B cell (primary cell): Measurements from ENCODE around the gene FSTL5. TPM values are rescaled to one million over a fixed set of nuclear protein-coding genes. Genes with fewer than 3 reads are reported as not detected.

Experiments used
- ATAC-seq: fragments of 200-7000 bp; cut with Tn5 transposase; one replicate; pipeline ENCODE4 v1.10.0; 2021; ENCODE audit warnings: low read depth, mild to moderate bottlenecking, moderate number of reproducible peaks, moderate library complexity
- CTCF ChIA-PET: fragments of 350-600 bp; sonication (Branson Sonifier 250); formaldehyde crosslinking; loops from one replicate; lab custom pipeline; 2021; ENCODE audit warnings: antibody characterized with exemption, inconsistent platforms; lab: Charles Lee
- POLR2A ChIA-PET: fragments of 350-600 bp; sonication (Branson Sonifier 250); formaldehyde crosslinking; loops from one replicate; lab custom pipeline; 2021; ENCODE audit warnings: antibody characterized with exemption; lab: Charles Lee
- DNase-seq: peaks from one replicate; pipeline ENCODE4 v3.0.0; 2013
- H2AFZ ChIP-seq: 2 replicates; pipeline ENCODE4 v1.6.1; 2012; ENCODE audit warnings: mild to moderate bottlenecking, low read depth, low read length; ENCODE audit not compliant: insufficient read depth, poor library complexity, severe bottlenecking
- H3K27ac ChIP-seq, 2 donors: 1 replicate in 1 of 2; 2 replicates in 1 of 2; pipeline ENCODE4 v1.5.1; 2012 to 2013; ENCODE audit warnings: low read length in 2 of 2, mild to moderate bottlenecking in 2 of 2, moderate library complexity in 1 of 2
- H3K27me3 ChIP-seq, 4 experiments: fragments of 200-600 bp in 1 of 4; sonication (generic) in 1 of 4; replicated peaks in 1 of 4; 1 replicate in 2 of 4; 2 replicates in 2 of 4; pipeline versions ENCODE4 v1.6.1 to v1.7.0; 2013 to 2016; ENCODE audit warnings: low read length in 3 of 4, mild to moderate bottlenecking in 2 of 4, mixed read lengths in 1 of 4, moderate library complexity in 1 of 4; ENCODE audit not compliant: insufficient read depth in 4 of 4, control insufficient read depth in 3 of 4; ENCODE audit errors: control extremely low read depth in 1 of 4
- H3K36me3 ChIP-seq, 2 experiments: replicated peaks in 1 of 2; 1 replicate in 1 of 2; 2 replicates in 1 of 2; pipeline versions ENCODE4 v1.6.1 to v1.7.1; 2013; ENCODE audit warnings: low read length in 1 of 2; ENCODE audit not compliant: insufficient read depth in 2 of 2, control insufficient read depth in 1 of 2; ENCODE audit errors: control extremely low read depth in 1 of 2, extremely low read depth in 1 of 2
- H3K4me1 ChIP-seq, 2 donors: fragments of 200-600 bp in 1 of 2; sonication (generic) in 1 of 2; 1 replicate in 1 of 2; 2 replicates in 1 of 2; pipeline versions ENCODE4 v1.5.1 to v1.6.1; 2013 to 2017; ENCODE audit warnings: low read length in 2 of 2; ENCODE audit not compliant: control insufficient read depth in 2 of 2, insufficient read depth in 2 of 2
- H3K4me2 ChIP-seq: replicated peaks from 2 replicates; pipeline ENCODE3; 2012; ENCODE audit warnings: mild to moderate bottlenecking, low read depth, low read length; ENCODE audit not compliant: poor library complexity, severe bottlenecking
- H3K4me3 ChIP-seq, 5 experiments: fragments of 200-600 bp in 1 of 5; sonication (generic) in 1 of 5; 1 replicate in 3 of 5; 2 replicates in 2 of 5; pipeline versions ENCODE4 v1.5.1 to v1.7.0; 2011 to 2016; ENCODE audit warnings: low read length in 4 of 5, mild to moderate bottlenecking in 4 of 5, low read depth in 2 of 5, control low read depth in 1 of 5, moderate library complexity in 1 of 5; ENCODE audit not compliant: insufficient read depth in 1 of 5; ENCODE audit errors: control extremely low read depth in 1 of 5, extremely low read depth in 1 of 5
- H3K79me2 ChIP-seq: fragments of 200-600 bp; sonication (generic); one replicate; pipeline ENCODE4 v1.6.0; 2016; ENCODE audit warnings: low read length; ENCODE audit not compliant: control insufficient read depth, insufficient read depth
- H3K9ac ChIP-seq: fragments of 200-600 bp; sonication (generic); 2 replicates; pipeline ENCODE4 v1.6.1; 2017; ENCODE audit warnings: mild to moderate bottlenecking, low read length, moderate library complexity
- H3K9me3 ChIP-seq, 3 donors: one replicate each; pipeline versions ENCODE4 v1.6.1 to v1.7.1; 2013; ENCODE audit warnings: low read length in 2 of 3; ENCODE audit not compliant: control insufficient read depth in 2 of 3, insufficient read depth in 1 of 3; ENCODE audit errors: control extremely low read depth in 1 of 3
- H4K20me1 ChIP-seq: 2 replicates; pipeline ENCODE4 v1.6.0; 2012; ENCODE audit warnings: mild to moderate bottlenecking, low read length; ENCODE audit not compliant: insufficient read depth, control insufficient read depth, poor library complexity, severe bottlenecking
- H3K27ac Mint-ChIP-seq: one replicate; pipeline ENCODE4 v1.8.0; 2021; ENCODE audit warnings: mixed read lengths
- H3K27me3 Mint-ChIP-seq: one replicate; pipeline ENCODE4 v1.8.0; 2021; ENCODE audit warnings: mixed read lengths
- H3K4me1 Mint-ChIP-seq: one replicate; pipeline ENCODE4 v1.8.0; 2021; ENCODE audit warnings: mixed read lengths
- H3K4me3 Mint-ChIP-seq: one replicate; pipeline ENCODE4 v1.8.0; 2021; ENCODE audit warnings: mixed read lengths
- H3K9me3 Mint-ChIP-seq: one replicate; pipeline ENCODE4 v1.8.0; 2022; ENCODE audit warnings: mixed read lengths; ENCODE audit not compliant: insufficient read depth
- CTCF ChIP-seq: fragments of 200-600 bp; IDR thresholded peaks from one replicate; pipeline ENCODE4 v1.8.0; 2022; ENCODE audit warnings: antibody characterized with exemption, mild to moderate bottlenecking
- EZH2 ChIP-seq: IDR thresholded peaks from 2 replicates; pipeline ENCODE4 v1.6.1; 2012; ENCODE audit warnings: borderline replicate concordance, low read depth, mild to moderate bottlenecking, moderate library complexity, low read length; ENCODE audit not compliant: insufficient read depth, poor library complexity, severe bottlenecking
- whole genome bisulfite sequencing: methylation state at CpG from one replicate; pipeline ENCODE4 v1.1.5; 2013; ENCODE audit warnings: missing lambda C conversion rate; ENCODE audit not compliant: insufficient coverage; 5-methylcytosine and 5-hydroxymethylcytosine counted together
- intact Hi-C: fragments of 100-400 bp; cut with micrococcal nuclease; formaldehyde crosslinking; loops from one replicate; pipeline ENCODE4 v1.10.0; 2022
- polyA plus RNA-seq: library from polyadenylated mRNA; depleted of rRNA; stranded (reverse); fragments of >200 nt; gene quantifications from 2 replicates; pipeline ENCODE4 v1.2.3, GENCODE V29; 2012
- total RNA-seq, 2 donors: library from RNA; stranded (reverse); fragments of 120-200 nt in 1 of 2; gene quantifications; 1 replicate in 1 of 2; 2 replicates in 1 of 2; pipeline versions ENCODE4 v1.2.3 to v1.2.4, GENCODE V29; 2013 to 2022

The FSTL5 gene
- total and polyA plus RNA-seq, 2 donors (not counting 1 experiment from before 2014, with no cell fraction given) = not detected

GRCh38 chr4:162126729-162127128, 37.1 kb downstream of the FSTL5 start:
- ChIA-PET CTCF (no interaction called here), POLR2A (no interaction called here)
- Mint-ChIP-seq H3K4me1 (no peaks in the 10 kb centered on the region), H3K27ac (no peak overlapping the region), H3K4me3 (no peak overlapping the region), H3K9me3 (no peaks in the 10 kb centered on the region), H3K27me3 (no peaks in the 10 kb centered on the region)
- WGBS = 0% methylated on average over 1 of the region's 3 CpGs
- Histone ChIP-seq H3K27ac (no peak overlapping the region), H3K79me2 (no peaks in the 10 kb centered on the region), H3K36me3 (no peaks in the 10 kb centered on the region), H3K4me1 (no peaks in the 10 kb centered on the region), H4K20me1 (no peaks in the 10 kb centered on the region), H3K9me3 (no peaks in the 10 kb centered on the region), H3K4me2 (no peak overlapping the region), H2AFZ (no peak overlapping the region), H3K9ac (no peak overlapping the region), H3K27me3 (no peaks in the 10 kb centered on the region), H3K4me3 (no peak overlapping the region)
- no peak for DNase-seq
- ATAC-seq = no peak
- TF ChIP-seq CTCF = no peak
- no peak for TF ChIP-seq EZH2
- intact Hi-C loops = no loop called here

GRCh38 chr4:162117051-162117450, 46.7 kb downstream of the FSTL5 start:
- ATAC-seq = no peak
- no peaks in the 10 kb centered on the region for H3K27me3 ChIP-seq
- ChIA-PET CTCF (no interaction called here), POLR2A (no interaction called here)
- DNase-seq = no peak
- TF ChIP-seq CTCF (no peak), EZH2 (no peak)
- intact Hi-C loops = no loop called here
- no peak overlapping the region for H3K4me3 Mint-ChIP-seq
- H3K4me1 ChIP-seq = no peaks in the 10 kb centered on the region
- no peaks in the 10 kb centered on the region for H3K36me3 ChIP-seq
- no peak overlapping the region for H3K9ac ChIP-seq
- no peaks in the 10 kb centered on the region for H3K79me2 ChIP-seq
- H3K4me2 ChIP-seq = no peak overlapping the region
- H3K9me3 ChIP-seq = peaks cover 0 to 4% (median 0%) of the 10 kb centered on the region in 3 donors
- H2AFZ ChIP-seq = no peak overlapping the region
- no peak overlapping the region for H3K27ac Mint-ChIP-seq
- no CpG with 5 or more reads among the region's 2 CpGs for WGBS
- no peaks in the 10 kb centered on the region for H3K9me3 Mint-ChIP-seq
- no peaks in the 10 kb centered on the region for H4K20me1 ChIP-seq
- H3K27me3 Mint-ChIP-seq = no peaks in the 10 kb centered on the region
- no peaks in the 10 kb centered on the region for H3K4me1 Mint-ChIP-seq
- H3K27ac ChIP-seq = no peak overlapping the region
- no peak overlapping the region for H3K4me3 ChIP-seq
